ENCODE results near the gene RABAC1. TPM values are rescaled to one million over a fixed set of nuclear protein-coding genes. Genes with fewer than 3 reads are reported as not detected.

The RABAC1 gene
- total RNA-seq, 1 donor from 2014 or later: 257 TPM

DNA sequence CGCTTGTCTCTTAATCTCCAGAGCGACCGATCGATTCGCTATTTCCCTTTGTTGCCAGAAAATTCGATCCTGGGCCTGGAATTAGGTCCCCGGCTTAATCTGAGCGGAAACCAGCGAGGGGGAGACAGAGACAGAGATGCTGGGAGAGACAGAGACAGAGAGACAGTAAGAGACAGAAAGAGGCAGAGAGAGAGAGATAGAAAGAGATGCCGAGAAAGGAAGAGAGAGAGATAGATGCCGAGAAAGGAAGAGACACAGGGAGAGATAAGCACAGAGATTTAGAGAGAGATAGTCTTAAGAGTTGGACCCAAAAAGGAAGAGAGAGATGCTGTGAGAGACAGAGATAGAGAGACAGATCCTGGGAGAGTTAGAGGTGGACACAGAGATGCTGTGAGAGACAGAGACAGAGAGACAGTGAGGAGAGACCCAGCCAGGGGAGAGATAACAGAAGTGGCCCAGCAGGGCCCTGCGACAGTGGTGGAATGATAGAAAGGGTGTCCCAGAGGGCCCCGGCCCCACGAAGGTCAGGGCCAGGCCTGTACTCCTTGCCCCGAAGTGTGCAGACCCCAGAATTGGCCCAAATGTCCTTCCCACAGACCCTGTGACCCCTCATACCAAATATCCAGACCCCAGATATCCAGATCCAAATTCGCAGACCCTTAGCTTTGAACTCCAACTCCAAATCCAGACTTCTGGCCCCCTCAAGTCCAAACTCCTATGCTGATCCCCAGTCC is 32.2 kb downstream of the RABAC1 start:
- no peaks in the 10 kb centered on the region for H3K36me3 ChIP-seq (ENCODE audit: insufficient read depth, low read length)
- H3K4me3 ChIP-seq (ENCODE audit: insufficient read depth, low read depth, low read length): no peak overlapping the region
- Mint-ChIP-seq H3K27me3 (ENCODE audit: low read depth, unreplicated experiment) (peaks cover 44% of the 10 kb centered on the region), H3K4me1 (ENCODE audit: low read depth, unreplicated experiment) (peaks cover 3% of the 10 kb centered on the region), H3K27ac (ENCODE audit: unreplicated experiment) (no peak overlapping the region), H3K9me3 (ENCODE audit: unreplicated experiment) (peaks cover 10% of the 10 kb centered on the region), H3K4me3 (ENCODE audit: unreplicated experiment) (no peak overlapping the region), H3K36me3 (ENCODE audit: low read depth, unreplicated experiment) (peaks cover 2% of the 10 kb centered on the region)
- no peaks in the 10 kb centered on the region for H3K4me1 ChIP-seq (ENCODE audit: insufficient read depth, low read length)
- no peak for FAIRE-seq
- DNase-seq (ENCODE audit: low read depth): no peak
- no peak overlapping the region for H3K4me2 ChIP-seq (ENCODE audit: low read length)
- peaks cover 24% of the 10 kb centered on the region for H4K20me1 ChIP-seq (ENCODE audit: insufficient read depth, low read length)
- no peak overlapping the region for H3K9ac ChIP-seq (ENCODE audit: low read length)
- peaks cover 7% of the 10 kb centered on the region for H3K9me3 ChIP-seq (ENCODE audit: insufficient read depth, low read depth, low read length)
- peaks cover 81% of the 10 kb centered on the region for H3K27me3 ChIP-seq (ENCODE audit: insufficient read depth, low read length)
- H3K79me2 ChIP-seq (ENCODE audit: insufficient read depth, low read length): no peaks in the 10 kb centered on the region
- no peak overlapping the region for H2AFZ ChIP-seq (ENCODE audit: low read depth, low read length)
- peak; percentile 22 for TF ChIP-seq EZH2 (IDR thresholded peaks at IDR 0.05; ENCODE audit: insufficient read depth, low read length)
- TF ChIP-seq, protein P1, sequence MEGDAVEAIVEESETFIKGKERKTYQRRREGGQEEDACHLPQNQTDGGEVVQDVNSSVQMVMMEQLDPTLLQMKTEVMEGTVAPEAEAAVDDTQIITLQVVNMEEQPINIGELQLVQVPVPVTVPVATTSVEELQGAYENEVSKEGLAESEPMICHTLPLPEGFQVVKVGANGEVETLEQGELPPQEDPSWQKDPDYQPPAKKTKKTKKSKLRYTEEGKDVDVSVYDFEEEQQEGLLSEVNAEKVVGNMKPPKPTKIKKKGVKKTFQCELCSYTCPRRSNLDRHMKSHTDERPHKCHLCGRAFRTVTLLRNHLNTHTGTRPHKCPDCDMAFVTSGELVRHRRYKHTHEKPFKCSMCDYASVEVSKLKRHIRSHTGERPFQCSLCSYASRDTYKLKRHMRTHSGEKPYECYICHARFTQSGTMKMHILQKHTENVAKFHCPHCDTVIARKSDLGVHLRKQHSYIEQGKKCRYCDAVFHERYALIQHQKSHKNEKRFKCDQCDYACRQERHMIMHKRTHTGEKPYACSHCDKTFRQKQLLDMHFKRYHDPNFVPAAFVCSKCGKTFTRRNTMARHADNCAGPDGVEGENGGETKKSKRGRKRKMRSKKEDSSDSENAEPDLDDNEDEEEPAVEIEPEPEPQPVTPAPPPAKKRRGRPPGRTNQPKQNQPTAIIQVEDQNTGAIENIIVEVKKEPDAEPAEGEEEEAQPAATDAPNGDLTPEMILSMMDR (IDR thresholded peaks at IDR 0.05; ENCODE audit: insufficient read depth, low read depth, low read length): no peak
- no peak overlapping the region for H3K27ac ChIP-seq (ENCODE audit: low read depth, low read length)

DNA sequence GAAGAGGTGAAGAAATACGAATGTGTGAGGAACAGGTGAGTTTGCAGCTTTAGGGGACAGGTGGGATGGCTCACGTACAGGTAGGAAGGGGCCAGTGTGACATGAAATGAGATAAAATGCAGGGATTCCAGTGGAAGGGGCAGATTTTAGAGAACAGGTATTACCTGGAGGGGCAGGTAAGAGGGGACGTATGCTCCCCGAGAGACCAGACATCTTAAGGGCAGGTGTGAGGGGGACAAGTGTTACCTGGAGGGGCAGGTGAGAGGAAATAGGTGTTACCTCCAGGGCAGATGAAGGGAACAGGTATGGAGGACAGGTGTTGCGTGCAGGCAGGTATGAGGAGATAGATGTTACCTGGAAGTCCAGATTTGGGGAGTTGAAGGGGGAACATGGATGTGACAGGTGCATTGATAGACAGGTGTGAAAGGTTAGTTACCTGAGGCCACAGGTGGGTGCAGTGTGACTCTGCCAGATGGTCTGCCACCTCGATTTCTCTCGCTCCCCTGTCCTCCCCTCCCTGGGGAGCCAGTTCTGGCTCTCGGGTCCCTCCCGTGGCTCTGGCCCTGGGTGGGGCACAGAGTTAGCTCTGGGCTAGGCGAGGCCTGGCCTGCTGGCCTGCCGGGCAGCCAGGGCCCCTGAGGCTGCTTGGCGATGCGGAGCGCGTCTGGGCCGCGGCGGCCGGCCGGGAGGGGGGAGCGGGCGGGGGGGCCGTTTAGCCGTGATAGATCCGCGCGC is 32.9 kb downstream of the RABAC1 start:
- H3K4me1 Mint-ChIP-seq (ENCODE audit: low read depth, unreplicated experiment): peaks cover 3% of the 10 kb centered on the region
- Histone ChIP-seq H3K79me2 (ENCODE audit: insufficient read depth, low read length) (no peaks in the 10 kb centered on the region), H3K9me3 (ENCODE audit: insufficient read depth, low read depth, low read length) (peaks cover 7% of the 10 kb centered on the region), H2AFZ (ENCODE audit: low read depth, low read length) (no peak overlapping the region), H3K4me1 (ENCODE audit: insufficient read depth, low read length) (no peaks in the 10 kb centered on the region), H3K4me2 (ENCODE audit: low read length) (no peak overlapping the region), H3K36me3 (ENCODE audit: insufficient read depth, low read length) (no peaks in the 10 kb centered on the region), H4K20me1 (ENCODE audit: insufficient read depth, low read length) (peaks cover 24% of the 10 kb centered on the region), H3K27me3 (ENCODE audit: insufficient read depth, low read length) (peaks cover 79% of the 10 kb centered on the region), H3K27ac (ENCODE audit: low read depth, low read length) (no peak overlapping the region), H3K9ac (ENCODE audit: low read length) (no peak overlapping the region), H3K4me3 (ENCODE audit: insufficient read depth, low read depth, low read length) (no peak overlapping the region)
- H3K27me3 Mint-ChIP-seq (ENCODE audit: low read depth, unreplicated experiment): peaks cover 41% of the 10 kb centered on the region
- H3K9me3 Mint-ChIP-seq (ENCODE audit: unreplicated experiment): peaks cover 10% of the 10 kb centered on the region
- no peak for DNase-seq (ENCODE audit: low read depth)
- no peak overlapping the region for H3K27ac Mint-ChIP-seq (ENCODE audit: unreplicated experiment)
- no peak for FAIRE-seq
- H3K36me3 Mint-ChIP-seq (ENCODE audit: low read depth, unreplicated experiment): peaks cover 2% of the 10 kb centered on the region
- TF ChIP-seq, protein P1 (IDR thresholded peaks at IDR 0.05; ENCODE audit: insufficient read depth, low read depth, low read length): no peak
- no peak for TF ChIP-seq EZH2 (IDR thresholded peaks at IDR 0.05; ENCODE audit: insufficient read depth, low read length)
- no peak overlapping the region for H3K4me3 Mint-ChIP-seq (ENCODE audit: unreplicated experiment)
